Breast epithelium (tissue), 4 donors: Measurements from ENCODE around the gene MAJIN. TPM values are rescaled to one million over a fixed set of nuclear protein-coding genes. Genes with fewer than 3 reads are reported as not detected.

Experiments
- DNase-seq, 2 donors: peaks; one replicate each; pipeline ENCODE4 v3.0.0-alpha.2; 2019; ENCODE audit warnings: low spot score in 2 of 2
- H3K27ac ChIP-seq, 2 donors: fragments of 200-600 bp; sonication (generic) in 1 of 2; one replicate each; pipeline ENCODE4 v1.5.1; 2016 to 2019; ENCODE audit warnings: mild to moderate bottlenecking in 1 of 2
- H3K27me3 ChIP-seq, 2 donors: fragments of 200-600 bp; sonication (generic) in 1 of 2; one replicate each; pipeline versions ENCODE4 v1.5.1 to v1.6.0; 2017 to 2019; ENCODE audit warnings: control low read depth in 1 of 2, mild to moderate bottlenecking in 1 of 2
- H3K36me3 ChIP-seq: fragments of 200-600 bp; one replicate; pipeline ENCODE4 v1.5.1; 2019
- H3K4me1 ChIP-seq, 2 donors: fragments of 200-600 bp; sonication (generic); one replicate each; pipeline ENCODE4 v1.5.1; 2016 to 2019; ENCODE audit warnings: control low read depth in 1 of 2
- H3K4me3 ChIP-seq, 3 donors: fragments of 200-600 bp; sonication (generic); 1 replicate in 2 of 3; 2 replicates in 1 of 3; pipeline ENCODE4 v1.5.1; 2016 to 2019; ENCODE audit warnings: mild to moderate bottlenecking in 3 of 3, moderate library complexity in 2 of 3
- H3K9me3 ChIP-seq, 2 donors: fragments of 200-600 bp; sonication (generic) in 1 of 2; one replicate each; pipeline ENCODE4 v1.5.1; 2016 to 2019; ENCODE audit warnings: control low read depth in 1 of 2
- POLR2A ChIP-seq: fragments of 450-650 bp; IDR thresholded peaks from one replicate; pipeline ENCODE4 v1.6.1; 2016; ENCODE audit warnings: antibody characterized with exemption, mild to moderate bottlenecking, moderate library complexity
- POLR2AphosphoS5 ChIP-seq, 3 donors: sonication (generic); formaldehyde crosslinking; IDR thresholded peaks; one replicate each; pipeline ENCODE4 v1.6.1; 2017; ENCODE audit warnings: antibody characterized with exemption in 3 of 3
- intact Hi-C: fragments of 100-400 bp; cut with DNase I; formaldehyde crosslinking; loops from one replicate; pipeline ENCODE4 v1.15.1; 2023; ENCODE audit warnings: low total_unique reads
- total RNA-seq, 3 donors: library from RNA; depleted of rRNA; stranded (reverse); fragments of >200 nt; gene quantifications; one replicate each; pipeline ENCODE4 v1.1.0, GENCODE V29; 2016
- TF ChIP-seq, protein P1 (sequence below), 3 donors: fragments of 450-650 bp; IDR thresholded peaks; one replicate each; pipeline ENCODE4 v1.5.1; 2016 to 2017; ENCODE audit warnings: antibody characterized with exemption in 3 of 3, mild to moderate bottlenecking in 3 of 3, moderate library complexity in 3 of 3

The MAJIN gene
- total RNA-seq, 3 donors from 2014 or later: not detected

DNA sequence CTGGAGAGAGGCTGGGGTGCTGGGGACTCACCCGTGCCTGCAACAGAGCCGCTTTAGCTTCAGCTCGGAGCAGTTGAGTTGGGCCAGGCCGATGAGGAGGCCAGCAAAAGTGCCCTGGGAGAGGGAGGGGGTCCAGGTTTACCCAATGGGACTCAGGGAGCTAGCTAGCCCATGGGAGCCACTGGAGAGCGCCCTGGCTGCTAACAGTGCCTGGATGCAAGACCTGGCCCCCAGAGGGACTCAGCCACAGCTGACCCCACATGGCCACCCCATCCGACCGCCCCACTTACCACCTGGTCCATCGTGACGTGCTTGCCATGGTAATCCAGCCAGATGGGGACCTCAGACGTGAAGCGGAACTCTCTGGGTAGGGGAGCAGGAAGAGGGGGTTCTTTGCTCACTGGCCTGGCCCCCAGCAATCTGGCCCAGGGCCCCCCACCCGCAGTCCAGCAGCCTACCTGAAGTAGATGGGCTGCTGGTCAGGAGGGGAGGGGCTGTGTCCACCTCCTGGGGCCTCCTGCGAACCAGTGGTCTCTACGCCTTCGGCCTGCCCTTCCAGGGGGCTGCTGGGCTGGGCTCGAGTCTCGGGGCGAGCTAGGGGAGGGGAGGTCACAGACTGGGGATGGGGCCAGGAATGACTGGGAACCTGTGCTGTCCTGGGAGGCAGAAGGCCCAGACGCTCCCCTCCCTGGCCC is 74.4 kb downstream of the MAJIN start:
- intact Hi-C loops: loop anchor here (5.0 kb wide), 1 partner anchor 50 kb away; no protein-coding TSS in a partner anchor

GRCh38 chr11:64896448-64897022 is 75.4 kb downstream of the MAJIN start:
- intact Hi-C loops: loop anchor here (5.0 kb wide), 1 partner anchor 49 kb away; no protein-coding TSS in a partner anchor
- H3K27me3 ChIP-seq: no peaks in the 10 kb centered on the region
- no peaks in the 10 kb centered on the region for H3K36me3 ChIP-seq
- no peak overlapping the region for H3K4me3 ChIP-seq
- no peak for TF ChIP-seq POLR2A
- TF ChIP-seq, protein P1, sequence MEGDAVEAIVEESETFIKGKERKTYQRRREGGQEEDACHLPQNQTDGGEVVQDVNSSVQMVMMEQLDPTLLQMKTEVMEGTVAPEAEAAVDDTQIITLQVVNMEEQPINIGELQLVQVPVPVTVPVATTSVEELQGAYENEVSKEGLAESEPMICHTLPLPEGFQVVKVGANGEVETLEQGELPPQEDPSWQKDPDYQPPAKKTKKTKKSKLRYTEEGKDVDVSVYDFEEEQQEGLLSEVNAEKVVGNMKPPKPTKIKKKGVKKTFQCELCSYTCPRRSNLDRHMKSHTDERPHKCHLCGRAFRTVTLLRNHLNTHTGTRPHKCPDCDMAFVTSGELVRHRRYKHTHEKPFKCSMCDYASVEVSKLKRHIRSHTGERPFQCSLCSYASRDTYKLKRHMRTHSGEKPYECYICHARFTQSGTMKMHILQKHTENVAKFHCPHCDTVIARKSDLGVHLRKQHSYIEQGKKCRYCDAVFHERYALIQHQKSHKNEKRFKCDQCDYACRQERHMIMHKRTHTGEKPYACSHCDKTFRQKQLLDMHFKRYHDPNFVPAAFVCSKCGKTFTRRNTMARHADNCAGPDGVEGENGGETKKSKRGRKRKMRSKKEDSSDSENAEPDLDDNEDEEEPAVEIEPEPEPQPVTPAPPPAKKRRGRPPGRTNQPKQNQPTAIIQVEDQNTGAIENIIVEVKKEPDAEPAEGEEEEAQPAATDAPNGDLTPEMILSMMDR (IDR thresholded peaks at IDR 0.05): no peak
- TF ChIP-seq POLR2AphosphoS5 (IDR thresholded peaks at IDR 0.05): no peak
- H3K27ac ChIP-seq: no peak overlapping the region
- no peak for DNase-seq
- no peaks in the 10 kb centered on the region for H3K9me3 ChIP-seq
- H3K4me1 ChIP-seq: no peaks in the 10 kb centered on the region

More for the DNA sequence above, 74.4 kb downstream of the MAJIN start:
- Histone ChIP-seq H3K36me3 (no peaks in the 10 kb centered on the region), H3K27ac (no peak overlapping the region), H3K9me3 (no peaks in the 10 kb centered on the region), H3K4me3 (no peak overlapping the region), H3K4me1 (no peaks in the 10 kb centered on the region), H3K27me3 (no peaks in the 10 kb centered on the region)
- TF ChIP-seq POLR2A (no peak), POLR2AphosphoS5 (IDR thresholded peaks at IDR 0.05) (no peak)
- TF ChIP-seq, protein P1 (IDR thresholded peaks at IDR 0.05): no peak
- no peak for DNase-seq

GRCh38 chr11:64894812-64895452 is 77.0 kb downstream of the MAJIN start:
- no peak overlapping the region for H3K27ac ChIP-seq
- no peak overlapping the region for H3K4me3 ChIP-seq
- no peaks in the 10 kb centered on the region for H3K27me3 ChIP-seq
- intact Hi-C loops: loop anchor here (5.0 kb wide), 1 partner anchor 48 kb away; no protein-coding TSS in a partner anchor
- DNase-seq: no peak
- no peaks in the 10 kb centered on the region for H3K9me3 ChIP-seq
- TF ChIP-seq, protein P1 (IDR thresholded peaks at IDR 0.05): no peak
- TF ChIP-seq POLR2AphosphoS5 (IDR thresholded peaks at IDR 0.05) (no peak), POLR2A (no peak)
- no peaks in the 10 kb centered on the region for H3K36me3 ChIP-seq
- no peaks in the 10 kb centered on the region for H3K4me1 ChIP-seq

GRCh38 chr11:64894070-64894811 is 77.7 kb downstream of the MAJIN start:
- H3K27me3 ChIP-seq: no peaks in the 10 kb centered on the region
- no peaks in the 10 kb centered on the region for H3K36me3 ChIP-seq
- H3K27ac ChIP-seq: no peak overlapping the region
- peak; percentile 62 to 82 for DNase-seq
- no peaks in the 10 kb centered on the region for H3K9me3 ChIP-seq
- intact Hi-C loops: no loop called here
- TF ChIP-seq, protein P1 (IDR thresholded peaks at IDR 0.05): peak; percentile 64 to 86 (median 83)
- TF ChIP-seq POLR2AphosphoS5 (IDR thresholded peaks at IDR 0.05) (peak in 1 of 3 donors; percentile 26), POLR2A (no peak)
- H3K4me1 ChIP-seq: no peaks in the 10 kb centered on the region
- H3K4me3 ChIP-seq: no peak overlapping the region
